Mesodermal cell (in vitro differentiated cells): ENCODE data around the gene PRPF19.

ENCODE experiments used
- H3K27ac ChIP-seq: 2 replicates; pipeline ENCODE4 v1.7.0; 2013; ENCODE audit warnings: mild to moderate bottlenecking, low read depth, low read length, moderate library complexity; ENCODE audit not compliant: severe bottlenecking
- H3K36me3 ChIP-seq: 2 replicates; pipeline ENCODE4 v1.7.1; 2013; ENCODE audit warnings: mild to moderate bottlenecking, low read length, moderate library complexity; ENCODE audit not compliant: control insufficient read depth, insufficient read depth
- H3K4me1 ChIP-seq: one replicate; pipeline ENCODE4 v1.7.1; 2013; ENCODE audit warnings: mild to moderate bottlenecking, low read length; ENCODE audit not compliant: insufficient read depth, control insufficient read depth, poor library complexity, severe bottlenecking
- H3K4me3 ChIP-seq: 2 replicates; pipeline ENCODE4 v1.7.0; 2013; ENCODE audit warnings: low read length, control low read depth, mild to moderate bottlenecking; ENCODE audit not compliant: insufficient read depth, poor library complexity, severe bottlenecking; ENCODE audit errors: extremely low read depth
- H3K9me3 ChIP-seq: 2 replicates; pipeline ENCODE4 v1.7.1; 2013; ENCODE audit warnings: mild to moderate bottlenecking, low read length, moderate library complexity; ENCODE audit not compliant: control insufficient read depth
- WGBS, 2 experiments: methylation state at CpG; one replicate each; pipeline ENCODE4 v1.1.5; 2013; ENCODE audit warnings: missing lambda C conversion rate in 2 of 2; ENCODE audit not compliant: insufficient coverage in 2 of 2; 5-methylcytosine and 5-hydroxymethylcytosine counted together

PRPF19 gene

GRCh38 chr11:60847896-60848295 is 58.5 kb downstream of the PRPF19 start:
- Histone ChIP-seq H3K4me3 (no peak overlapping the region), H3K27ac (no peak overlapping the region), H3K36me3 (peaks cover 60% of the 10 kb centered on the region), H3K4me1 (peaks cover 7% of the 10 kb centered on the region), H3K9me3 (no peaks in the 10 kb centered on the region)
- WGBS, 2 experiments = 93 to 95% methylated on average over 9 to 12 of the region's 12 CpGs

GRCh38 chr11:60847281-60847680 is 59.1 kb downstream of the PRPF19 start:
- WGBS, 2 experiments = 78 to 81% methylated on average over 11 of the region's 13 CpGs
- Histone ChIP-seq H3K4me1 (peaks cover 7% of the 10 kb centered on the region), H3K36me3 (peaks cover 59% of the 10 kb centered on the region), H3K4me3 (no peak overlapping the region), H3K9me3 (no peaks in the 10 kb centered on the region), H3K27ac (no peak overlapping the region)

- Histone ChIP-seq H3K4me3 (no peak overlapping the region), H3K36me3 (peaks cover 40% of the 10 kb centered on the region), H3K4me1 (peaks cover 7% of the 10 kb centered on the region), H3K9me3 (no peaks in the 10 kb centered on the region), H3K27ac (no peak overlapping the region)
- 89 to 91% methylated on average over 7 to 8 of the region's 8 CpGs for WGBS, 2 experiments
Observed at GRCh38 chr11:60845338-60845737, 61.0 kb downstream of the PRPF19 start.

- Histone ChIP-seq H3K4me1 (peaks cover 7% of the 10 kb centered on the region), H3K27ac (no peak overlapping the region), H3K9me3 (no peaks in the 10 kb centered on the region), H3K36me3 (peaks cover 35% of the 10 kb centered on the region), H3K4me3 (peak overlapping the region; percentile 86)
- 70% methylated on average over 4 of the region's 4 CpGs; no CpG with 5 or more reads in 1 of the 2 experiments for WGBS, 2 experiments
Observed at GRCh38 chr11:60844870-60845221, 61.5 kb downstream of the PRPF19 start.

- 75 to 83% methylated on average over 10 of the region's 10 CpGs for WGBS, 2 experiments
- no peaks in the 10 kb centered on the region for H3K9me3 ChIP-seq
- H3K4me3 ChIP-seq = peak overlapping the region; percentile 86
- no peak overlapping the region for H3K27ac ChIP-seq
- peaks cover 29% of the 10 kb centered on the region for H3K36me3 ChIP-seq
- peaks cover 7% of the 10 kb centered on the region for H3K4me1 ChIP-seq
Observed at GRCh38 chr11:60844045-60844869, 62.1 kb downstream of the PRPF19 start.

- Histone ChIP-seq H3K4me1 (peaks cover 7% of the 10 kb centered on the region), H3K27ac (no peak overlapping the region), H3K36me3 (peaks cover 16% of the 10 kb centered on the region), H3K4me3 (peak overlapping the region; percentile 86), H3K9me3 (no peaks in the 10 kb centered on the region)
- WGBS, 2 experiments = 5 to 13% methylated on average over 11 to 16 of the region's 23 CpGs
Observed at GRCh38 chr11:60842668-60843600, 63.5 kb downstream of the PRPF19 start.

- 1% methylated on average over 43 to 55 of the region's 57 CpGs for whole genome bisulfite sequencing, 2 experiments
- Histone ChIP-seq H3K36me3 (peaks cover 7% of the 10 kb centered on the region), H3K4me3 (peak within 1 kb of the TSS; percentile 86), H3K4me1 (peaks cover 7% of the 10 kb centered on the region), H3K9me3 (no peaks in the 10 kb centered on the region), H3K27ac (peak within 1 kb of the TSS; percentile 75)
Observed at GRCh38 chr11:60841797-60842667, 64.4 kb downstream of the PRPF19 start, which contains the start of gene CCDC86. TSS of gene CCDC86 (plus strand) at chr11:60842113. CDS start at chr11:60842125, 12 bp downstream.
